Measurements from ENCODE around the gene ZBBX.

The ZBBX gene

GRCh38 chr3:167304077-167304476 is 76.0 kb downstream of the ZBBX start:
- no peak for DNase-seq

GRCh38 chr3:167302678-167303077 is 77.4 kb downstream of the ZBBX start:
- DNase-seq: no peak

DNA sequence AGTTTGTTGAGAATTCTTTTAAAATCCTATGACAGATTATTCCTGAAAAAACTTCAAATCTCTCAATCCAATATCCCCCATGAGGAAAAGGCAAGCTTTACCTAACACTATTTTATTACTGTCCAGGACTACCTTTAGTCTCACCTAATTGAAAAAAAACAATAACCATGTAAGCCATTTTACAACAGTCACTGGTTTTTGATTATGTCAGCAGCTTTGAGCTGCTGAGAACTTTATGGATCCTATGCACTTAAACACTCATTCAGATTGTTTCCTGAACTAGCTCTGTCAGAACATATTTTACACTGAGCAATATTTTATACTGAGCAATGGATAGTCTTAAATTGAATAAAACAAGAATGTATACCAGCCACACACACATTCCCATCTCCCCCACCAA is 79.9 kb downstream of the ZBBX start:
- DNase-seq: no peak

- DNase-seq: no peak
These were observed 90.7 kb downstream of the ZBBX start for GRCh38 chr3:167289435-167289834.

DNA sequence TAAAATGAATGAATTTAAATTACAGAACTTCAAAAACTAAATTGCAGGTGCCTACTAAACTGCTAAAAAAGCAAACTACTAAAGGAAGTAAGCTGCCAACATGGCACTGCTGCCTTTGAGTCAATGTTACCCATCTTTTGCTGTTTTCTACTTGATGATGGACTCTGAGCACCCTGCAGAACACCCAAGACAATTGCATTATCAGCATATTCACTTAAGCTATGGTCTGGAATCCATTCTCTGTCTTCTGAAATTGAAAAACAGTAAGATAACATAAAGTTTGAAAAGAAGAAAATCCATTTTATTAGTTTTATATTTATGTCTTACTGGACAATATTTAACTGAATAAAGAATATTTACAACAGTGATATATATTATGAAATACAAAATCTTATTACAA is 91.4 kb downstream of the ZBBX start:
- DNase-seq: no peak

- DNase-seq: no peak
These were observed 92.8 kb downstream of the ZBBX start for GRCh38 chr3:167287308-167287707.

- DNase-seq: no peak
These were observed 105.8 kb downstream of the ZBBX start for GRCh38 chr3:167274141-167274874.

- no peak for DNase-seq
These were observed 127.1 kb downstream of the ZBBX start for GRCh38 chr3:167253037-167253436.

GRCh38 chr3:167251678-167252077 is 128.4 kb downstream of the ZBBX start:
- no peak for DNase-seq

DNA sequence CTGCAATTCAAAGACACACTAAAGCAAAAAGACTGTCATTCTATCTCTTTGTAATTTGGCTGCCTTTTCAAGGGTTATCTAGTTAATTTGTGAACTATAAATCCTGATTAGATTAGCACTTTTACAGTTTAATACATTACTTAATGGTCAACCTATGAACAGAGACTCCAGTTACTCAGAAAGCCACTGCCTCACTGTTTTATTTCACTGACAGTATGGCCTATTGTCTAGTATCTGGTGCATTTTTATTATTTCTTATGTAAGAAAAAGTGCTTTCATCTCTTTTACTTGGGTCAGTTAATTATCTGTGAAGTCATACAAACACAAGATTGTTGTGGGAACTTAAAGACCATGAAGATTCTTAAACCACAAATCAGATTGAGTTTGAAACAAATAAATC is 133.8 kb downstream of the ZBBX start:
- no peak for DNase-seq

DNA sequence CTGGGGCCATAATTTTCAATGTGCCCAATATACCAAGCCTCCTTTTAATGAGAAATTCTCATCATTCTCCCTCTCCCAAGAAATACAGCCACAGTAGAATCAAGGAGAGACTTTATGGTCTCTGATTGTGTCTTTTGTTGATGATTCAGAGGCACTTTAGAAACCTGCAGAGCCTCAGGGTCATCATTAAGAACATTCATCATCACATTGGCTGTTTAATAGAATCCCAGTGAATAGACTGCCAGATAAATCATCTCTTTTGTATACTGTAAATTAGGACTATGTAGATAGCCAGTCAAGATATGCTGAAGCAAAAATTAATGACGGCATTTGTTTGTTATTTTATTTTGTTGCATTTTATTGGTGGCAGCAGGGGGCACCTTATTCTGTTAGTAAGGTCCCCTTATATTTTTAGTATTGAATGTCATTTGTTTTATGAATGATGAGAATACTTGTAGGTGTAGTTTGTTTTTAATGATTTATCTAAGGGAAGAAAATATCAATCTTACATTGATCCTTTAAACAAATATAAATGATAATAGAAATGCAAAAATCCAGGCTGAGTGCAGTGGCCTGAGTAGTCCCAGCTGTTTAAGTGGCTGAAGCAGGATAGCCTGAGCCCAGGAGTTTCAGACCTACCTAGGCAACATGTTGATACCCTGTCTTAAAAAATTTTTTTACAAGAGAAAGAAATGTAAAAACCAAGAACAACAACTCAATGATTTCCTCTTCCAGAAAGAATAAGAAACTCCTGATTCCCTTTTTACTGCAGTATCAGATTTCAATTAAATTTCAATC is 138.8 kb downstream of the ZBBX start:
- no peak for DNase-seq

DNA sequence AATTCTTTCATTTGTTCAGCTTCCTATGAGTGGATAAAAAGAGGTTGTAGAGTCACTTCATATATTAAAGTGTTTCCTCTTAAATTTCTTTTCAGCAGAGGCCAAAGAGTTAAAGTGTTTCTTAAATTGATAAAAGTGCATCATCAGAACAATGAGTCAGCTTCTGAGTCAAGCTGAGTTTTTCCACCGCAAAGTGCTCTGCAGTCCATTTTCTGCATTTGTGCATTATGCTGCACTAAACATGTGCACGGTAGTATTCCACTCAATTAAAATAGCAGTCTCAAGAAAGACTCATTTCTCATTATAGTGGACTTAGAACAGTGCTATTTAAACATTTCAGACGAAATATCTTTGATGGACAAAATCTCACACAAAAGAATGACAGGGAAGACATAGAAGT is 152.0 kb downstream of the ZBBX start:
- DNase-seq: no peak

- no peak for DNase-seq
These were observed 154.3 kb downstream of the ZBBX start for GRCh38 chr3:167225821-167226220.

GRCh38 chr3:167209011-167209410 is 171.1 kb downstream of the ZBBX start:
- no peak for DNase-seq

GRCh38 chr3:167203062-167203461 is 177.0 kb downstream of the ZBBX start:
- no peak for DNase-seq

GRCh38 chr3:167198949-167199600 is 181.0 kb downstream of the ZBBX start:
- no peak for DNase-seq

Data from NCI-H2107 (cell line).